Suprapubic skin (tissue), 4 donors: ENCODE results near the gene ITPK1.

Source experiments
- EP300 ChIP-seq: sonication (generic); formaldehyde crosslinking; IDR thresholded peaks from one replicate; pipeline ENCODE4 v1.6.1; 2017; ENCODE audit warnings: antibody characterized with exemption
- POLR2A ChIP-seq, 2 donors: fragments of 450-650 bp; IDR thresholded peaks; one replicate each; pipeline ENCODE4 v1.6.1; 2017; ENCODE audit warnings: antibody characterized with exemption in 2 of 2, mild to moderate bottlenecking in 2 of 2, moderate library complexity in 2 of 2
- POLR2AphosphoS5 ChIP-seq, 3 donors: sonication (generic); formaldehyde crosslinking; IDR thresholded peaks; one replicate each; pipeline ENCODE4 v1.6.1; 2017; ENCODE audit warnings: antibody characterized with exemption in 3 of 3
- TF ChIP-seq, protein P1 (sequence below), 2 donors: fragments of 200-600 bp in 1 of 2; fragments of 450-650 bp in 1 of 2; sonication (generic) in 1 of 2; IDR thresholded peaks; one replicate each; pipeline ENCODE4 v1.5.1; 2016 to 2019; ENCODE audit warnings: antibody characterized with exemption in 2 of 2, mild to moderate bottlenecking in 1 of 2, moderate library complexity in 1 of 2

DNA sequence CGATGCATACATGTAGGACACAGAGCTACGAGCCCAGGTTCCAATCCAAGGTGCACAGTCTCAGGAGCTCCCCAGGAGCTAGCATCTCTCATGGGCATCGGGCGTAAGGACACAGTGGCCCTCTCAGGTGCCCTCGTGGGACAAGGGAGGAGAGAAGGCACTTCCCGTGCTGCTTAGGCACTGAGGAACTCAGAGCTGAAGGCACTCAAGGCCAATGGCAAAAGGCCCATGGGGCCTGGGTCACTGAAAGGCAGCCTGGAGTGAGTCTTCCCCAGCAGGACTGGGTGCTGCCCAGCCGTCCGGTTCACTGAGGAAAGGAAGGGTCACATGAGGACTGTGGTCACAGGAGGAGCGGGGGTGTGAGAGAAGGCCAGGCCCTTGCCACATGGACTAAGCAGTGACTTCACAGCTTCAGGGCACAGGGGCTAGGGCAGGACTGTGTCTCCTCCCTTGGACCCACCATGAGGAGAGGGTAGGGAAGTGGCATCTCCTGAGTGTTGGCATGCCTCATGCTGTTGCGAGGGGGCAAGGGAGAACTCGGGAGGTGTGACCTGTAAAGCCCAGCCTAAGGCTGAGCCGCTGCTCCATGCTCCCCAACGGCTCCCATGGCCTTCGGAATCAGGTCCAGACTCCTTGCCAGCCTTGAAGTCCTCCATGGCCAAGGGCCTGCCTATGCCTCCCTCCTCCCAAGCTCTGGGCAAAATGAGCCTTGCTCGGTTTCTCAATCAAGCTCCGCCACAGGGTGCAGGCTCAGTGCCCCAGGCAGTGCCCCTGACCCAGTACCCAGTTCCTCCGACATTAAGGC is 141.0 kb downstream of the ITPK1 start:
- TF ChIP-seq, protein P1, sequence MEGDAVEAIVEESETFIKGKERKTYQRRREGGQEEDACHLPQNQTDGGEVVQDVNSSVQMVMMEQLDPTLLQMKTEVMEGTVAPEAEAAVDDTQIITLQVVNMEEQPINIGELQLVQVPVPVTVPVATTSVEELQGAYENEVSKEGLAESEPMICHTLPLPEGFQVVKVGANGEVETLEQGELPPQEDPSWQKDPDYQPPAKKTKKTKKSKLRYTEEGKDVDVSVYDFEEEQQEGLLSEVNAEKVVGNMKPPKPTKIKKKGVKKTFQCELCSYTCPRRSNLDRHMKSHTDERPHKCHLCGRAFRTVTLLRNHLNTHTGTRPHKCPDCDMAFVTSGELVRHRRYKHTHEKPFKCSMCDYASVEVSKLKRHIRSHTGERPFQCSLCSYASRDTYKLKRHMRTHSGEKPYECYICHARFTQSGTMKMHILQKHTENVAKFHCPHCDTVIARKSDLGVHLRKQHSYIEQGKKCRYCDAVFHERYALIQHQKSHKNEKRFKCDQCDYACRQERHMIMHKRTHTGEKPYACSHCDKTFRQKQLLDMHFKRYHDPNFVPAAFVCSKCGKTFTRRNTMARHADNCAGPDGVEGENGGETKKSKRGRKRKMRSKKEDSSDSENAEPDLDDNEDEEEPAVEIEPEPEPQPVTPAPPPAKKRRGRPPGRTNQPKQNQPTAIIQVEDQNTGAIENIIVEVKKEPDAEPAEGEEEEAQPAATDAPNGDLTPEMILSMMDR (IDR thresholded peaks at IDR 0.05): no peak
- TF ChIP-seq POLR2A (IDR thresholded peaks at IDR 0.05): no peak
- no peak for TF ChIP-seq EP300
- no peak for TF ChIP-seq POLR2AphosphoS5 (IDR thresholded peaks at IDR 0.05)
